HG03135 (cell line): ENCODE measurements around the gene TGFBR3.
A peak's percentile ranks its signal among the peaks of the same experiment; 100 is the strongest.

Experiments used
- ATAC-seq: cut with Tn5 transposase; IDR thresholded peaks from one replicate; pipeline ENCODE4 v1.9.1; 2021; ENCODE audit warnings: mild to moderate bottlenecking, moderate library complexity; ENCODE audit not compliant: unreplicated experiment

TGFBR3 gene

DNA sequence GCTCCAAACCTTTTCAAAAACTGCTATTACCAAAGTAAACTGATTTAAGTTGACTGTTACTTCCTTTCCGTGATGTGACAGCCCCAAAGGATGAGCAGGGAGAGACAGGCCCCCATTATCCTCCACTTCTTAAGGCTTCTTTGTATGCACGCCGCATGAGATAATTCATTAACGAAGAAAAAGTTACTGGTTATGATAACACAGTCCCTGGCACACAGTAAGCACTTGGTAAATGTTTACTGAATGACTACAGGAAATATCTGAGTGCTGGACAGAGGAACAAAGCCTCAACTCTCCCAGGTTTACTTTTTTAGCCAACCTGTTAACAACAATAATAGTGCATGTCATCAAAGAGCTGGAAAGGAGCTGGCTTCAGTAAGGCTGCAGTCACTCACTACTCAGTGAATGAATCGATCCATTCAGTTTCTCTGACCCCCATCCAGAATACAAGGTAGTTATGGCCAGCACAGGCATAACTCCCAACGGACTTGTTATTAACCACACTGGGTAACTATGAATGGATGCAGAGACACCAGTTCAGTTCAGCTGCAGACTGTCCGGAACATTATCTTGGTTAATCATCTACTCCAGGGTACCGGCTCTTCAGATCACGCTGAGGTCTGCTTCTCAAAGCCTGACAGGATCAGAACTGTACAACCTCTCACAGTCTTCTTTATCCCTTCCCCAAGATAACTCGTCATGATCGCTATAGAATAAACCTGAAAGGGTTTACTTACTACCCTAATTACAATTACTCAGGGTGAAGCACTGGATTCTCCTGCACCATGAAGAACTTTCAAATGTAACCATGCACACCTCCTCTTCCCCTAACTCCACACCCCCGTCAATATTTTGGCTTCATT is 58.3 kb downstream of the TGFBR3 start:
- ATAC-seq: no peak

- ATAC-seq: no peak
Measured at GRCh38 chr1:91827087-91827458, 58.9 kb downstream of the TGFBR3 start.

- no peak for ATAC-seq
Measured at GRCh38 chr1:91826649-91827048, 59.3 kb downstream of the TGFBR3 start.

DNA sequence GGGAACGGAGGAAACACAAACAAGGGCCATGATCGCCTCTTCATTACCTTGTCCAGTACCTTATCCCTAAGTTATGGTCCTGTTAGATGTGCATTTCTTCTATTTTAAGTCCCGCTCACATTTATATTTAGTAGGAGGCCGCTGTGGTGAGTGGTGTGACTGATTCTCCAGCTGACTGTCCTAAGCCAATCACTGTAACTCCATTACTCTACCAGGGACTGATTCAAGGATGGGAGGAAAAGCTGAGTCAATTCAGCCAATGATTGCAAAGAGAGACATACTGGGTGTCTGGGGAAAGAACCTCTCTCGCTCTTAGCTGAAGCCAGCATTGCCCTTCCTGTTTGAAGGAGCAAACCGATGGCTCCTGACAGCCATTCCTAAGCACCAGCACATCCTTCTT is 59.7 kb downstream of the TGFBR3 start:
- no peak for ATAC-seq

DNA sequence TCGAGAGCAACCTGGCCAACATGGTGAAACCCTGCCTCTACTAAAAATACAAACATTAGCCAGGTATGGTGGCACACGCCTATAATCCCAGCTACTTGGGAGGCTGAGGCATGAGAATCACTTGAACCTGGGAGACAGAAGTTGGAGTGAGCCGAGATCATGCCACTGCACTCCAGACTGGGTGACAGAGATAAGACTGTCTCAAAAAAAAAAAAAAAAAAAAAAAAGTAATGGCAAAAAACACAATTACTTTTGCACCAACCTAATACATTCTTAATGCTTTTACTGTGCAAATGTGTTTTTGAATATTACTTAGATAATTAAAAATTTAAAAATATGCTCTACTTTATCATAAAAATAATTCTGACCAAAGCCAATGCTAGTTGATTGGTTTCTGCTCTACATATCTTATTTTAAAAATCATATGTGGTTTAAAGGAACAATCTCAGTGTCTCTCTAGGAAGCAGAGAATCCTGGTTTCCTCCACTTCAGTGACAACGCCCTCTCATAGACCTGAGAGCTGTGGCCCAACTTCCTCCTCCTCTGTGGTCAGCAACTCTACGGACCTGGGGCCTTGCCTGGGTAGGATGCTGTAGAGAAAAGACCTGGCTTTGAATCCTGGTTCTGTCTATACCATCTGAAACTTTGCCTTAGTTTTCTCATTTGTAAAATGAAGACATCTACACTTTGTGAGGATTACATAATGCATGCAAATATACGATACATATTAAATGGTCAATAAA is 64.7 kb downstream of the TGFBR3 start:
- no peak for ATAC-seq

- ATAC-seq: no peak
Measured at GRCh38 chr1:91819038-91819788, 66.7 kb downstream of the TGFBR3 start.

DNA sequence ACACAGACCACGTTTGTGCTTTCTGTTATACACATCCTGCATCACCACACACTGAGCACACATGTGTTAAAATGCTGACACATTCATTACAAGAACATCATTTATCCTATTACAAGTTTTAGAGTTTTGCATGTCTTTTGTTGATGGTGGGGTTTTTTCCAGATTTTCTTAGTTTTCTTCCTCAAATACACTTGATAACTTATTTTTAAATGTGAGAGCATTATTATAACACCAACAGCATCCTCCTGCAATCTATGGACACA is 67.3 kb downstream of the TGFBR3 start:
- no peak for ATAC-seq

- no peak for ATAC-seq
Measured at GRCh38 chr1:91817211-91817905, 68.6 kb downstream of the TGFBR3 start.

- ATAC-seq: no peak
Measured at GRCh38 chr1:91816031-91816430, 69.9 kb downstream of the TGFBR3 start.

DNA sequence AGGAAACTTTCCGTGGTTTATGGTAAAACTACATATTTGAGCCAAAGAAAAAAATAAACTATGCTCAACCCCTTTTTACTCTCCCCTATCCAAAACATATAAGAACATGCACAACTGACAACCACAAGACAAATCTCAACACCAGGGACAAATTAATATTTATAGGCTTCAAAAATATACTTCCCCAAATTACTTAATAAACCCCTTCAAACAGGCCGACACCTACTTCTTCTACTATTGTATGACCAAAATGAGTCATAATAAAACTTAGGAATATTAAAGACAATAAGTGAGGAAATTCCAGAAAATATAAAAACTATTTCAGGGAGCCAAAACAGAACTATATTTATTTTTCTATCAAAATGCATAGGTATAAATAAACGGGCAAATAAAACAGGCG is 71.5 kb downstream of the TGFBR3 start:
- no peak for ATAC-seq

DNA sequence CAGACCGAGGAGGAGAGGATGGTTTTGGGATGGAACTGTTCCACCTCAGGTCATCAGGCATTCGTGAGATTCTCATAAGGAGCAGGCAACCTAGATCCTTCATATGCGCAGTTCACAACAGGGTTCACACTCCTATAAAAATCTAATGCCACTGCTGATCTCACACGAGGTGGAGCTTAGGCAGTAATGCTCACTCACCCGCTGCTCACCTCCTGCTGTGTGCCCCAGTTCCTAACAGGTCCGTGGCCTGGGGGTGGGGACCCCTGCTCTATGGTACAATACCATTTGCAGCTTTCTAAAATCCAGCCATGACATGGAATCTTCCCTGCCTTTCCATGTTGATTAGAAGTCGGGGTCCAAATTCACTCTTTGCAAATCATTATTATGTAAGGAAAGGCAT is 72.1 kb downstream of the TGFBR3 start:
- no peak for ATAC-seq

DNA sequence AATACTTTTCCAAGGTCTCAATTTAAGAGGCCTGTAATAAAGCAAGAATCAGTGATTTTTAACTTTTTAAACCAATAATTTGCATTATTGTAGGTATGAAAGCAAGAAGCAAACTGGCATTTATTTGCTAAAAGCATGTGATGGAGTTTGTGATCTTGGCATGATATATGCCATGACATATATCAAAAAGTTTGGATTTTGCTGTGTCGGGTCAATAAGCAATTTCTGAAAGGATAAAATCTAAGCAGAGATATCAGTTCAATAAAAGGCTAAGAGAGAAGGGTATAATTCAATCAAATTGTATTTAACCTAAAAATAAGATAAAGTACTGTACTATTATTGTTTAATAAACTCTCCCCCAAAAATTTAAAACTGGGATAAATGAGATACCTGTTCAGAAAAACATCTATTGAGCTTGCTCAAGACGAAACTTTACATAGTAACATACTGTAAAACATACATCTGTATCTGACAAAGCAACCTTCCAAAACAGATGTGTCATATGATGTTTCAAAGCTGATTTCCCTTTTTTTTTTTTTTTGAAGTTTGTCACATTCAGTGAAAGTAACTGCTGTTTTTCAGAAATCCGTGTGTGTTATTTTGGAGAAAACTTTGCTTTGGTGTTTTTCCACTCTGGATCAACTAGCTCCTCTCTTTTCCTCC is 74.5 kb downstream of the TGFBR3 start:
- ATAC-seq: no peak

DNA sequence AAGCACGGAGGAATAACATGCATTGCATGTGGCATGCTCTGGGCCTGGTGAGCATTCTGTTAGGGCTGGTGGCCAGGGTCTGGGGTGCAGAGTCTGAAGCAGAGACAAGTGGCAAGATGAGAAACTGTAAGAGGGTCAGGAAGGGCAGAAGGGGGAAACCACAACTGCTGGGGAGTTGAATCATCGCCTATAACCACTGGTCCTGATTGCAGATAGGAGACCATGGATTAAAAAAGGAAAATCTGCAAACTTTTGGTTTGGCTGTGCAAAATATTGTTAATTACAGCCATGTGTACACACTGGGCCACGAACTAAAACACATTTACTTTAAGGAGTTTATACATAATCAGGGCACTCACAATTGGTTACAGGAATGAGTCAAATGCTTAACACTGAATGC is 76.6 kb downstream of the TGFBR3 start:
- ATAC-seq: no peak

- no peak for ATAC-seq
Measured at GRCh38 chr1:91807921-91808620, 77.9 kb downstream of the TGFBR3 start.

- no peak for ATAC-seq
Measured at GRCh38 chr1:91806769-91807700, 78.9 kb downstream of the TGFBR3 start.

GRCh38 chr1:91806181-91806768 is 79.7 kb downstream of the TGFBR3 start:
- no peak for ATAC-seq

GRCh38 chr1:91805311-91805801 is 80.6 kb downstream of the TGFBR3 start:
- no peak for ATAC-seq

- ATAC-seq: peak; percentile 2
Measured at GRCh38 chr1:91804546-91805023, 81.4 kb downstream of the TGFBR3 start.
